DND-41 (cell line): ENCODE results near the gene SLC25A43.

ENCODE experiments used
- ATAC-seq: fragments of 200-7000 bp; cut with Tn5 transposase; 3 replicates; pipeline ENCODE4 v1.9.1; 2021; ENCODE audit warnings: low read depth; ENCODE audit not compliant: insufficient read depth
- DNase-seq: peaks from one replicate; pipeline ENCODE4 v3.0.0-alpha.2; 2020
- H2AFZ ChIP-seq: 2 replicates; pipeline ENCODE4 v1.6.0; 2012; ENCODE audit warnings: low read depth, low read length
- H3K27ac ChIP-seq: 2 replicates; pipeline ENCODE4 v1.5.1; 2012; ENCODE audit warnings: low read length, inconsistent platforms
- H3K27me3 ChIP-seq: fragments of 200-600 bp; sonication (generic); 2 replicates; pipeline ENCODE4 v1.6.0; 2012; ENCODE audit warnings: low read length, mild to moderate bottlenecking, inconsistent platforms; ENCODE audit not compliant: insufficient read depth, poor library complexity
- H3K36me3 ChIP-seq: 2 replicates; pipeline ENCODE4 v1.5.1; 2012; ENCODE audit warnings: low read length, inconsistent platforms; ENCODE audit not compliant: insufficient read depth
- H3K4me1 ChIP-seq: 2 replicates; pipeline ENCODE4 v1.5.1; 2012; ENCODE audit warnings: mild to moderate bottlenecking, low read length; ENCODE audit not compliant: insufficient read depth
- H3K4me2 ChIP-seq: 2 replicates; pipeline ENCODE4 v1.6.0; 2012; ENCODE audit warnings: mild to moderate bottlenecking, moderate library complexity, low read length, inconsistent platforms; ENCODE audit not compliant: insufficient read depth
- H3K4me3 ChIP-seq, 2 experiments: fragments of 200-600 bp in 1 of 2; shearing (Covaris generic) in 1 of 2; 2 replicates each; pipeline ENCODE4 v1.5.1; 2012 to 2016; ENCODE audit warnings: inconsistent platforms in 2 of 2, low read length in 2 of 2, mild to moderate bottlenecking in 2 of 2, low read depth in 1 of 2, moderate library complexity in 1 of 2
- H3K79me2 ChIP-seq: 2 replicates; pipeline ENCODE4 v1.6.0; 2012; ENCODE audit warnings: low read length, inconsistent platforms; ENCODE audit not compliant: insufficient read depth
- H3K9ac ChIP-seq: 2 replicates; pipeline ENCODE4 v1.6.0; 2012; ENCODE audit warnings: low read depth, mild to moderate bottlenecking, inconsistent platforms, low read length, moderate library complexity
- H3K9me3 ChIP-seq: 2 replicates; pipeline ENCODE4 v1.5.1; 2012; ENCODE audit warnings: low read length, moderate library complexity, mild to moderate bottlenecking, inconsistent platforms; ENCODE audit not compliant: insufficient read depth, severe bottlenecking
- H4K20me1 ChIP-seq: 2 replicates; pipeline ENCODE4 v1.6.0; 2012; ENCODE audit warnings: low read length; ENCODE audit not compliant: insufficient read depth
- CTCF ChIP-seq: IDR thresholded peaks from 2 replicates; pipeline ENCODE4 v1.5.1; 2012; ENCODE audit warnings: borderline replicate concordance, low read length, moderate library complexity, mild to moderate bottlenecking; ENCODE audit not compliant: poor library complexity, severe bottlenecking; ENCODE audit errors: extremely low read depth
- EZH2 ChIP-seq: IDR thresholded peaks from 3 replicates; pipeline ENCODE4 v1.6.1; 2012; ENCODE audit warnings: borderline replicate concordance, low read depth, mild to moderate bottlenecking, moderate library complexity, low read length, inconsistent platforms; ENCODE audit not compliant: severe bottlenecking

Gene SLC25A43

DNA sequence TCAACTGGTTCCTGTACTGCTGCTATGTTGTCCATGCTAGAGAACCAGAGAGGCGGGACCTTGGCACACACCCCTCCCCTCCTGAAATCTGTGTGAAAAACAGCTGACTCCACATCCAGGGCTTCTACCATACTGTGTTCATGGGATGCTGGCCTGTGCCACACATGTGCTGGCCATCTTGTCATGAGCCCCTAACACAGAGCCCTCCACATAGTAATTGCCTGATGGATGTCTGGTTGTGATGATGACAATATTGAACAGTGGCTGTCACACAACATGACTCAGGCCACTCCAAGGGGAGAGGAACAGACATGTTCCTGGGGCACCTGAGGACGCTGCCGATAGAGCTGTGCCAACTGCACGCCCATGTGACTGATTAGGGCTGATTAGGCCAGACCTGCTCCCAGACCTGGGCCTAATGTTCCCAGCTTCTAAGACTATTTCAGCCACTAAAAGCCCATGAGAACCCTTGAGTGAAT lies 82.2 kb downstream of the SLC25A43 start:
- DNase-seq: no peak
- no peak for ATAC-seq
- H3K36me3 ChIP-seq: no peaks in the 10 kb centered on the region
- H3K4me2 ChIP-seq: no peak overlapping the region
- H2AFZ ChIP-seq: no peak overlapping the region
- H3K27ac ChIP-seq: no peak overlapping the region
- H3K4me3 ChIP-seq: no peak overlapping the region
- no peaks in the 10 kb centered on the region for H3K79me2 ChIP-seq
- no peaks in the 10 kb centered on the region for H3K4me1 ChIP-seq
- no peaks in the 10 kb centered on the region for H4K20me1 ChIP-seq
- H3K9ac ChIP-seq: no peak overlapping the region
- no peaks in the 10 kb centered on the region for H3K9me3 ChIP-seq
- no peaks in the 10 kb centered on the region for H3K27me3 ChIP-seq
- TF ChIP-seq CTCF: no peak
- TF ChIP-seq EZH2: no peak

DNA sequence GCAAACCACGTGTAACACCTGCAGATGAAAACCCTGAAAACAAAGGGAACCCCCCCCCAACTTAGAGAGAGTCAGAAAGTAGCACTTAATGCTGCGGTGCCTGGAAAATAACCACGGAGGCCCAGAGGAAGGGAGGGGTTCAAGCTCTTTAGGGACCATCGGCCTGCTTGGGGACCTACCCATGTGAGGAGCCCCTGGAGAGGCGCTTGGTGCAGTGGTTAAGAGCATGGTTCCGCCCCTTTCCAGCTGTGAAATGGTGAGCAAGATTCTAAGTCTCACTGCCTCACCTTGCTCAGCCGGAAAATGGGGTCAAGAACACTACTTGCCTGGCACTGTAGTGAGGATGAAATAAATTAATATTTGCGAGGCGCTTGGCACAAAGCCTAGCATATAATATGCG lies 82.9 kb downstream of the SLC25A43 start:
- Histone ChIP-seq H3K9me3 (no peaks in the 10 kb centered on the region), H3K27ac (no peak overlapping the region), H3K4me1 (no peaks in the 10 kb centered on the region), H3K4me2 (no peak overlapping the region), H3K36me3 (no peaks in the 10 kb centered on the region), H3K27me3 (no peaks in the 10 kb centered on the region), H3K4me3 (no peak overlapping the region), H2AFZ (no peak overlapping the region), H3K9ac (no peak overlapping the region), H4K20me1 (no peaks in the 10 kb centered on the region), H3K79me2 (no peaks in the 10 kb centered on the region)
- ATAC-seq: no peak
- TF ChIP-seq CTCF (no peak), EZH2 (no peak)
- no peak for DNase-seq

DNA sequence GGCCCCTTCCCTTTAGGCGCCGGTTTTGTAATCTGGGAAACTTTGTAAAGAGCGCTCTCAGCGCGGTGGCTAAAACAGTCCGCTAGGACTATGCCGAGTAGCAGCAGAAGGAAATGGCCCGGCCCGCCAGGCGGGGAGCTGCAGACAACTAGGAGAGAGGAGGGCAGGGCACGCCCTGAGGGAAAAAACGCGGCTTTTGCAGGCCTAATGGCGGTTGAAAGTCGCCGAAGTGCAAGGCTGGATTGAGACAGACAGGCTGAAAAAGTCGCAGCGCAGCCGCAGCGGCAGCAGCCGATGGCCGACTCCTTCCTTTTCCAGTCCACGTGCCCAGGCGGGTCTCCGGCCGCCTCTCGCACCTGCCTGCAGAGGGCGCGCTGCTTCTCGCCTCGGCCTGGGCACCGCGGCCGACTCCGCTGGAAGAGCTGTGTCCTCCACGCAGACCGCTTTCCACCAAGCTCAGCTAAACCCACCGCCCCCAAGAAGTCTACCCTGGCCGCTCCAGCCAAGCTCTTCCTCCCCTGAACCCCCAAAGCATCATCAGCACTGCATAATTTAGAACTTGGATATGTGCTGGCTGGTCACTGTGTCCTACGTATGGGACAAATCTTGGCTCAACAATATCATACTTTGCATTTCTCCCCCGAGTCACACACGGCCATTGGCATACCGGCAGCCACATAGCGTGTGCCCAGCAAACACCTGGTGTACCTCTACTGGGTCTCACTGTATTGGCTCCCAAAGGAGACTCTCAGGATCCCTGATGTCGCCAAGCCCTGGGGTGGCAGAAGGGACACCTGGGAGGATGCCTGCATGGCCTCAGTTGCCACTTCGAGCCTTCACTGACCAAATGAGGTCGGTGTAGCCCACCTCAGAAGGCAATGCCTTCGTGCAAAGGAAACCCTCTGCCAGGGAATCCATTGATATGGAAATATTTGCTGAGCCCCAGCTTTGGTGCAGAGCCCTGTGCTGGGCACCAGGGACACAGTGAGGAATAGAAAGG lies 83.6 kb downstream of the SLC25A43 start:
- DNase-seq: no peak
- Histone ChIP-seq H4K20me1 (no peaks in the 10 kb centered on the region), H3K36me3 (no peaks in the 10 kb centered on the region), H3K4me3 (no peak overlapping the region), H3K27ac (no peak overlapping the region), H3K4me2 (no peak overlapping the region), H3K9ac (no peak overlapping the region), H3K27me3 (no peaks in the 10 kb centered on the region), H2AFZ (no peak overlapping the region), H3K79me2 (no peaks in the 10 kb centered on the region), H3K4me1 (no peaks in the 10 kb centered on the region), H3K9me3 (no peaks in the 10 kb centered on the region)
- peak; percentile 21 for TF ChIP-seq CTCF
- no peak for TF ChIP-seq EZH2
- ATAC-seq: no peak
